Body of pancreas (tissue), 4 donors: Measurements from ENCODE around the gene MYBL2. TPM values are rescaled to one million over a fixed set of nuclear protein-coding genes. Genes with fewer than 3 reads are reported as not detected.
"Not testable (repeated sequence)": the region's sequence is repeated elsewhere in the genome, so short reads cannot be mapped to it uniquely, and the experiment has no call there.

ENCODE experiments used
- ATAC-seq: fragments of 150-250 bp; one replicate; pipeline ENCODE4 v1.9.1; 2016
- DNase-seq, 4 donors: peaks; one replicate each; pipeline ENCODE4 v3.0.0-alpha.2; 2019
- H3K27ac ChIP-seq, 4 donors: fragments of 200-600 bp; sonication (generic); 1 replicate in 3 of 4; 2 replicates in 1 of 4; pipeline versions ENCODE4 v1.5.1 to v1.6.1; 2016 to 2019; ENCODE audit warnings: mild to moderate bottlenecking in 1 of 4, mixed read lengths in 1 of 4, moderate library complexity in 1 of 4
- H3K27me3 ChIP-seq, 2 donors: fragments of 200-600 bp; sonication (generic); one replicate each; pipeline ENCODE4 v1.6.0; 2016; ENCODE audit warnings: mild to moderate bottlenecking in 1 of 2
- H3K36me3 ChIP-seq, 2 donors: fragments of 200-600 bp; sonication (generic); replicated peaks in 1 of 2; 2 replicates each; pipeline ENCODE4 v1.5.1; 2016; ENCODE audit warnings: low read depth in 2 of 2; ENCODE audit not compliant: insufficient read depth in 1 of 2
- H3K4me1 ChIP-seq: fragments of 200-600 bp; sonication (generic); one replicate; pipeline ENCODE4 v1.6.0; 2016
- H3K4me3 ChIP-seq, 2 donors: fragments of 200-600 bp; sonication (generic); 1 replicate in 1 of 2; 2 replicates in 1 of 2; pipeline ENCODE4 v1.5.1; 2016 to 2019
- H3K9me3 ChIP-seq, 3 donors: fragments of 200-600 bp; sonication (generic); 1 replicate in 2 of 3; 2 replicates in 1 of 3; pipeline ENCODE4 v1.5.1; 2016
- POLR2A ChIP-seq, 3 donors: fragments of 450-650 bp; IDR thresholded peaks; one replicate each; pipeline ENCODE4 v1.6.1; 2016; ENCODE audit warnings: antibody characterized with exemption in 3 of 3, mild to moderate bottlenecking in 2 of 3
- WGBS, 2 donors: methylation state at CpG; one replicate each; pipeline ENCODE4 v1.1.5; 2017; 5-methylcytosine and 5-hydroxymethylcytosine counted together
- intact Hi-C: fragments of 100-400 bp; cut with DNase I; formaldehyde crosslinking; loops from one replicate; pipeline ENCODE4 v1.15.1; 2023
- total RNA-seq, 2 donors: library from RNA; depleted of rRNA; stranded (reverse); fragments of >200 nt; gene quantifications; one replicate each; pipeline ENCODE4 v1.1.0, GENCODE V29; 2016
- TF ChIP-seq, protein P1 (sequence below), 7 experiments: fragments of 450-650 bp in 4 of 7; fragments of 200-600 bp in 3 of 7; sonication (generic) in 3 of 7; IDR thresholded peaks; one replicate each; pipeline ENCODE4 v1.5.1; 2016 to 2019; ENCODE audit warnings: antibody characterized with exemption in 7 of 7

Gene MYBL2
- total RNA-seq, 2 donors from 2014 or later = 3.0 to 3.6 TPM

DNA sequence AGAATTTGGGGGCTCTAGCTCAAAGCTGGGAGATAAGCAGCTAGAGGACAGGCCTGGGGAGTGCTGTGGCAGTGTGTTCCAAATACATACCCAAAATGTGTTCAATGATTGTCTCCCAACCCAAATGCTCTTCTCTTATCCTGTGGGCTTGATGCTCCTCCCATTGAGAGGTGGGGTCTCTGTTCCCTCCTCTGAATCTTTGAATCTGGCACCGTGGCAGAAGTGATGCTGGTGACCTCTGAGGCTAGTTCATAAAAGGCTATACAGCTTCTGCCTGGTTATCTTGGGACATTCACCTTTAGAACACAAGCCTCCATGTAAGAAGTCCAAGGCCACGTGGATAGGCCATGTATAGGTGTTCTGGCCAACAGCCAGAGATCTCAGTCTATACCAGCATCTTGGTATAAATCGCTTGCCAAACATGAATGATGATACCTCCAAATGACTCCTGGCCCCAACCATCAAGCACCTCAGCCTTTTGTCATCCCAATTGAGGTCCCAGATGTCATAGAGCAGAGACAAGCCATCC lies 15.9 kb upstream of the MYBL2 start:
- Histone ChIP-seq H3K4me3 (no peak overlapping the region), H3K9me3 (no peaks in the 10 kb centered on the region), H3K36me3 (peaks cover 0 to 2% of the 10 kb centered on the region in 2 donors), H3K4me1 (peaks cover 15% of the 10 kb centered on the region), H3K27ac (no peak overlapping the region), H3K27me3 (no peaks in the 10 kb centered on the region)
- intact Hi-C loops = no loop called here
- 77 to 78% methylated on average over 3 of the region's 3 CpGs for WGBS, 2 donors
- DNase-seq (no peak), ATAC-seq (no peak)
- TF ChIP-seq, protein P1, sequence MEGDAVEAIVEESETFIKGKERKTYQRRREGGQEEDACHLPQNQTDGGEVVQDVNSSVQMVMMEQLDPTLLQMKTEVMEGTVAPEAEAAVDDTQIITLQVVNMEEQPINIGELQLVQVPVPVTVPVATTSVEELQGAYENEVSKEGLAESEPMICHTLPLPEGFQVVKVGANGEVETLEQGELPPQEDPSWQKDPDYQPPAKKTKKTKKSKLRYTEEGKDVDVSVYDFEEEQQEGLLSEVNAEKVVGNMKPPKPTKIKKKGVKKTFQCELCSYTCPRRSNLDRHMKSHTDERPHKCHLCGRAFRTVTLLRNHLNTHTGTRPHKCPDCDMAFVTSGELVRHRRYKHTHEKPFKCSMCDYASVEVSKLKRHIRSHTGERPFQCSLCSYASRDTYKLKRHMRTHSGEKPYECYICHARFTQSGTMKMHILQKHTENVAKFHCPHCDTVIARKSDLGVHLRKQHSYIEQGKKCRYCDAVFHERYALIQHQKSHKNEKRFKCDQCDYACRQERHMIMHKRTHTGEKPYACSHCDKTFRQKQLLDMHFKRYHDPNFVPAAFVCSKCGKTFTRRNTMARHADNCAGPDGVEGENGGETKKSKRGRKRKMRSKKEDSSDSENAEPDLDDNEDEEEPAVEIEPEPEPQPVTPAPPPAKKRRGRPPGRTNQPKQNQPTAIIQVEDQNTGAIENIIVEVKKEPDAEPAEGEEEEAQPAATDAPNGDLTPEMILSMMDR (IDR thresholded peaks at IDR 0.05) = no peak
- no peak for TF ChIP-seq POLR2A (IDR thresholded peaks at IDR 0.05)

GRCh38 chr20:43651650-43652184 lies 15.2 kb upstream of the MYBL2 start:
- H3K9me3 ChIP-seq, DNase-seq, ATAC-seq, intact Hi-C loops, H3K36me3 ChIP-seq, H3K27me3 ChIP-seq, H3K4me3 ChIP-seq, H3K27ac ChIP-seq: not testable (repeated sequence)
- 92 to 95% methylated on average over 10 of the region's 10 CpGs for WGBS, 2 donors
- peaks cover 15% of the 10 kb centered on the region for H3K4me1 ChIP-seq

- H3K27me3 ChIP-seq = no peaks in the 10 kb centered on the region
- H3K36me3 ChIP-seq = no peaks in the 10 kb centered on the region
- DNase-seq = peak; percentile 29 to 76 (median 40)
- WGBS, 2 donors = 53% methylated on average over 3 of the region's 3 CpGs
- TF ChIP-seq, protein P1 (IDR thresholded peaks at IDR 0.05) = no peak
- no peak for TF ChIP-seq POLR2A (IDR thresholded peaks at IDR 0.05)
- no peaks in the 10 kb centered on the region for H3K9me3 ChIP-seq
- ATAC-seq = peak; percentile 21
- H3K4me1 ChIP-seq = peaks cover 22% of the 10 kb centered on the region
- intact Hi-C loops = no loop called here
- H3K4me3 ChIP-seq = no peak overlapping the region
- H3K27ac ChIP-seq = peak overlapping the region; percentile 54 to 92 (median 81)
These were observed 12.9 kb upstream of the MYBL2 start for GRCh38 chr20:43653966-43654365.

DNA sequence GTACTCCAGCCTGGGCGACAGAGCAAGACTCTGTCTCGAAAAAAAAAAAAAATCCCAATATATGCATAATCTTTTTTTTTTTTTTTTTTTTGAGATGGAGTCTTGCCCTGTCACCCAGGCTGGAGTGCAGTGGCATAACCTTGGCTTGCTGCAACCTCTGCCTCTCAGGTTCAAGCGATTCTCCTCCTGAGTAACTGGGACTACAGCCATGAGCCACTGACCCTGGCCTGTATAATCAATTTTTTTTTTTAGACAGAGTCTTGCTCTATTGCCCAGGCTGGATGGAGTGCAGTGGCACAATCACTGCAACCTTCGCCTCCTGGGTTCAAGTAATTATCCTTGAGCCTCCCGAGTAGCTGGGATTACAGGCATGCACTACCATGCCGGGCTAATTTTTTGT lies 11.7 kb upstream of the MYBL2 start:
- DNase-seq, H3K27me3 ChIP-seq, H3K4me3 ChIP-seq, H3K27ac ChIP-seq, intact Hi-C loops, ATAC-seq, H3K36me3 ChIP-seq, H3K9me3 ChIP-seq: not testable (repeated sequence)
- 71 to 74% methylated on average over 6 of the region's 6 CpGs for WGBS, 2 donors
- peaks cover 22% of the 10 kb centered on the region for H3K4me1 ChIP-seq

DNA sequence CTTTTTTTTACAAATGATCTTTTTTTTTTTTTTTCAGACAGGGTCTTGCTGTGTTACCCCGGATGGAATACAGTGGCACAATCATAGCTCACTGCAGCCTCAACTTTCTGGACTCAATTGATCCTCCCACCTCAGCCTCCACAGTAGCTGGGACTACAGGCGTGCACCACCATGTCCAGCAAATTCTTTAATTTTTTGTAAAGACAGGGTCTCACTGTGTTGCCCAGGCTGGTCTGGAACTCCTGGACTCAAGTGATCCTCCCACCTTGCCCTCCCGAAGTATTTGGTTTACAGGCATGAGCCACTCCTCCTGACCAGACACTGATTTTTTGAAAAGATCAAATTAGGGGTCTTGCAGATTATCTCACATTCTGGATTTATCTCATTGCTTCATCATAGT lies 11.0 kb upstream of the MYBL2 start:
- H3K27ac ChIP-seq = no peak overlapping the region
- H3K9me3 ChIP-seq = no peaks in the 10 kb centered on the region
- 74 to 76% methylated on average over 3 of the region's 3 CpGs for WGBS, 2 donors
- intact Hi-C loops = no loop called here
- H3K36me3 ChIP-seq = no peaks in the 10 kb centered on the region
- TF ChIP-seq POLR2A (IDR thresholded peaks at IDR 0.05) = no peak
- TF ChIP-seq, protein P1 (IDR thresholded peaks at IDR 0.05) = no peak
- H3K4me1 ChIP-seq = peaks cover 22% of the 10 kb centered on the region
- no peak overlapping the region for H3K4me3 ChIP-seq
- ATAC-seq (no peak), DNase-seq (no peak)
- H3K27me3 ChIP-seq = no peaks in the 10 kb centered on the region
